Endothelial cell of umbilical vein (primary cell): ENCODE measurements around the gene BID. TPM values are rescaled to one million over a fixed set of nuclear protein-coding genes. Genes with fewer than 3 reads are reported as not detected.

Experiments
- BruUV-seq: library from RNA; stranded (reverse); fragments of 400-500 nt; replicated peaks from 2 replicates; lab custom pipeline; 2021; lab: Mats Ljungman, UMichigan
- CTCF ChIA-PET: fragments of 300-600, 350-600 bp; sonication (Branson Sonifier 250); formaldehyde crosslinking; loops from one replicate; lab custom pipeline; 2021; ENCODE audit warnings: antibody characterized with exemption, inconsistent platforms; lab: Charles Lee
- POLR2A ChIA-PET: fragments of 300-600, 350-600 bp; sonication (Branson Sonifier 250); formaldehyde crosslinking; loops from one replicate; lab custom pipeline; 2021; ENCODE audit warnings: antibody characterized with exemption, inconsistent platforms; lab: Charles Lee
- DNase-seq: peaks from one replicate; pipeline ENCODE4 v3.0.0-alpha.2; 2011; ENCODE audit warnings: low read depth, low spot score
- FAIRE-seq: peaks from 2 replicates; lab custom pipeline; 2011; peaks lifted over from hg19 to GRCh38; lab: Jason Lieb, UNC
- H2AFZ ChIP-seq: 2 replicates; pipeline ENCODE4 v1.6.0; 2012; ENCODE audit warnings: low read depth, low read length, control low read depth, inconsistent platforms
- H3K27ac ChIP-seq: 2 replicates; pipeline ENCODE4 v1.5.1; 2011; ENCODE audit warnings: low read depth, mild to moderate bottlenecking, control low read depth, low read length, moderate library complexity; ENCODE audit not compliant: insufficient read depth
- H3K27me3 ChIP-seq, 2 experiments: 2 replicates each; pipeline versions ENCODE4 v1.6.0 to v1.6.1; 2011; ENCODE audit warnings: low read length in 2 of 2, mixed read lengths in 1 of 2; ENCODE audit not compliant: control insufficient read depth in 2 of 2, insufficient read depth in 2 of 2
- H3K36me3 ChIP-seq, 2 experiments: 2 replicates in 1 of 2; 3 replicates in 1 of 2; pipeline ENCODE4 v1.5.1; 2011; ENCODE audit warnings: low read length in 2 of 2, mild to moderate bottlenecking in 1 of 2, moderate library complexity in 1 of 2; ENCODE audit not compliant: control insufficient read depth in 2 of 2, insufficient read depth in 2 of 2; ENCODE audit errors: extremely low read depth in 1 of 2
- H3K4me1 ChIP-seq: 3 replicates; pipeline ENCODE4 v1.5.1; 2011; ENCODE audit warnings: mild to moderate bottlenecking, low read length; ENCODE audit not compliant: control insufficient read depth, insufficient read depth; ENCODE audit errors: extremely low read depth
- H3K4me2 ChIP-seq: 2 replicates; pipeline ENCODE4 v1.6.1; 2011; ENCODE audit warnings: low read length, control low read depth, mixed read lengths; ENCODE audit not compliant: insufficient read depth
- H3K4me3 ChIP-seq, 3 experiments: fragments of 200-600 bp in 1 of 3; sonication (generic), shearing (Covaris generic) in 1 of 3; replicated peaks in 1 of 3; 2 replicates each; pipeline ENCODE4 v1.5.1; 2011 to 2016; ENCODE audit warnings: control low read depth in 3 of 3, low read length in 3 of 3, mild to moderate bottlenecking in 2 of 3, inconsistent platforms in 1 of 3, low read depth in 1 of 3, moderate library complexity in 1 of 3; ENCODE audit not compliant: insufficient read depth in 1 of 3
- H3K79me2 ChIP-seq: 2 replicates; pipeline ENCODE4 v1.6.0; 2012; ENCODE audit warnings: low read length, inconsistent platforms; ENCODE audit not compliant: control insufficient read depth, insufficient read depth
- H3K9ac ChIP-seq: replicated peaks from 2 replicates; pipeline ENCODE3; 2011; ENCODE audit warnings: low read length, control low read depth; ENCODE audit not compliant: insufficient read depth; ENCODE audit errors: extremely low read depth
- H3K9me1 ChIP-seq: replicated peaks from 3 replicates; pipeline ENCODE4 v1.6.0; 2011; ENCODE audit warnings: mild to moderate bottlenecking, low read length; ENCODE audit not compliant: control insufficient read depth, insufficient read depth; ENCODE audit errors: extremely low read depth
- H3K9me3 ChIP-seq: replicated peaks from 2 replicates; pipeline ENCODE4 v1.5.1; 2012; ENCODE audit warnings: low read length, inconsistent platforms; ENCODE audit not compliant: control insufficient read depth, insufficient read depth
- H4K20me1 ChIP-seq: replicated peaks from 2 replicates; pipeline ENCODE3; 2011; ENCODE audit warnings: mild to moderate bottlenecking, low read length; ENCODE audit not compliant: control insufficient read depth, insufficient read depth; ENCODE audit errors: extremely low read depth
- CTCF ChIP-seq, 2 donors: IDR thresholded peaks; 1 replicate in 1 of 2; 2 replicates in 1 of 2; pipeline ENCODE4 v1.5.1; 2011; ENCODE audit warnings: low read length in 2 of 2, mild to moderate bottlenecking in 2 of 2, moderate library complexity in 2 of 2, control low read depth in 1 of 2, inconsistent platforms in 1 of 2, low read depth in 1 of 2; ENCODE audit not compliant: insufficient read depth in 1 of 2; ENCODE audit errors: extremely low read depth in 1 of 2
- EZH2 ChIP-seq: IDR thresholded peaks from 2 replicates; pipeline ENCODE4 v1.6.1; 2012; ENCODE audit warnings: borderline replicate concordance, low read depth, mild to moderate bottlenecking, moderate library complexity, low read length, inconsistent platforms; ENCODE audit not compliant: severe bottlenecking
- dilution Hi-C: fragments of 300-500 bp; cut with MboI; formaldehyde crosslinking; loops from one replicate; pipeline ENCODE4 v1.15.0; 2019; ENCODE audit warnings: low sequenced_read_pairs; ENCODE audit not compliant: extremely low pct_ligation_motif_present
- intact Hi-C: fragments of 100-400 bp; cut with micrococcal nuclease; formaldehyde crosslinking; loops from one replicate; pipeline ENCODE4 v1.10.0; 2022
- polyA plus RNA-seq, 4 experiments: library from polyadenylated mRNA; depleted of rRNA in 3 of 4; stranded (reverse) in 3 of 4; unstranded in 1 of 4; fragments of >200 nt; gene quantifications; 2 replicates each; pipeline versions ENCODE4 v1.2.1 to v1.2.3, GENCODE V29; 2011 to 2012; ENCODE audit warnings: missing spikeins in 1 of 4
- total RNA-seq: library from RNA; stranded (reverse); gene quantifications from 2 replicates; pipeline ENCODE4 v1.2.3, GENCODE V29; 2021

BID gene
- total and polyA plus RNA-seq, 2 donors (not counting 3 experiments of a cell fraction or from before 2014, with no cell fraction given) = 39.0 to 119 TPM

- Histone ChIP-seq H3K9me3 (no peaks in the 10 kb centered on the region), H3K9me1 (no peaks in the 10 kb centered on the region), H3K36me3 (peaks cover 3 to 7% of the 10 kb centered on the region in 2 experiments), H3K27me3 (no peaks in the 10 kb centered on the region), H3K4me3 (no peak overlapping the region), H3K27ac (no peak overlapping the region), H4K20me1 (no peaks in the 10 kb centered on the region), H3K79me2 (no peaks in the 10 kb centered on the region), H2AFZ (no peak overlapping the region), H3K9ac (no peak overlapping the region), H3K4me1 (peaks cover 9% of the 10 kb centered on the region), H3K4me2 (no peak overlapping the region)
- BruUV-seq = no TSS peak
- dilution Hi-C loops = no loop called here
- ChIA-PET POLR2A (no interaction called here), CTCF (interaction anchor here (0.7 to 6.1 kb wide), 19 partner anchors 8 to 710 kb away, joined by 3 to 99 read pairs (median 4); partner anchors contain the start of genes BID and PEX26)
- intact Hi-C loops = loop anchor here (1.0 kb wide), 1 partner anchor 43 kb away; no protein-coding TSS in a partner anchor
- FAIRE-seq (peak; percentile 33), DNase-seq (peak; percentile 11)
- TF ChIP-seq EZH2 = no peak
- TF ChIP-seq CTCF (IDR thresholded peaks at IDR 0.05; ENCODE audit: extremely low read depth in 1 of 2, insufficient read depth in 1 of 2, low read depth in 1 of 2, low read length in 2 of 2) = peak; percentile 42 to 64
These were observed 11.2 kb upstream of the BID start for GRCh38 chr22:17785185-17786184.
